Brain microvascular endothelial cell (primary cell): ENCODE data around the gene LRMDA.

Experiments used
- DNase-seq: peaks from one replicate; pipeline ENCODE4 v3.0.0-alpha.2; 2020
- H3K27ac ChIP-seq: fragments of 250-450 bp; sonication (Bioruptor Pico); 2 replicates; pipeline ENCODE4 v1.5.1; 2020; ENCODE audit warnings: mild to moderate bottlenecking, moderate library complexity
- H3K27me3 ChIP-seq: fragments of 250-450 bp; sonication (Bioruptor Pico); replicated peaks from 2 replicates; pipeline ENCODE4 v1.5.1; 2020; ENCODE audit warnings: mild to moderate bottlenecking
- H3K36me3 ChIP-seq: fragments of 250-450 bp; sonication (Bioruptor Pico); replicated peaks from 2 replicates; pipeline ENCODE4 v1.5.1; 2020; ENCODE audit warnings: mild to moderate bottlenecking
- H3K4me3 ChIP-seq: 2 replicates; pipeline ENCODE4 v1.5.1; 2011; ENCODE audit warnings: low read depth, mild to moderate bottlenecking, control low read depth, low read length, moderate library complexity
- in situ Hi-C: cut with HindIII; loops from 2 replicates; pipeline ENCODE4 v1.10.0; 2017; ENCODE audit warnings: low sequenced_read_pairs, low pct_ligation_motif_present
- TF ChIP-seq, protein P1 (sequence below): IDR thresholded peaks from 2 replicates; pipeline ENCODE4 v1.5.1; 2011; ENCODE audit warnings: low read depth, mild to moderate bottlenecking, moderate library complexity, low read length, control low read depth, inconsistent platforms; ENCODE audit errors: missing control alignments

The LRMDA gene

DNA sequence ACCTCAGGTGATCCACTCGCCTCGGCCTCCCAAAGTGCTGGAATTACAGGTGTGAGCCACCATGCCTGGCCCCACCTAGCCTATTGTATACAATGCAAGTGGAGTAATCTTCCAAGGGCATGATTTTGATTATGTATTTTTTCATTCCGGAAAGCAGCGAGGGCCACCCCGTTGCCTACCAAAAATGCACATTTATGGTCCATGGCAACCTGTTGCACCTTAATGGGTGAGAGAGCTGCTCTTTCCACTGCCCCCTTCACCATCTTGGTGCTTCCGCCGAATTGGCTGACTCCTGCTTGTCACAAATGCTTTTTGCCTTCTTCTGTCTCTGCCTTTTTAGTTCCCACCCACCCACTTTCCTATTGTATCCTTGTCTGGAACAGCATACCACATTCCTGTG is 699.5 kb downstream of the LRMDA start:
- DNase-seq: no peak
- in situ Hi-C loops: no loop called here
- TF ChIP-seq, protein P1, sequence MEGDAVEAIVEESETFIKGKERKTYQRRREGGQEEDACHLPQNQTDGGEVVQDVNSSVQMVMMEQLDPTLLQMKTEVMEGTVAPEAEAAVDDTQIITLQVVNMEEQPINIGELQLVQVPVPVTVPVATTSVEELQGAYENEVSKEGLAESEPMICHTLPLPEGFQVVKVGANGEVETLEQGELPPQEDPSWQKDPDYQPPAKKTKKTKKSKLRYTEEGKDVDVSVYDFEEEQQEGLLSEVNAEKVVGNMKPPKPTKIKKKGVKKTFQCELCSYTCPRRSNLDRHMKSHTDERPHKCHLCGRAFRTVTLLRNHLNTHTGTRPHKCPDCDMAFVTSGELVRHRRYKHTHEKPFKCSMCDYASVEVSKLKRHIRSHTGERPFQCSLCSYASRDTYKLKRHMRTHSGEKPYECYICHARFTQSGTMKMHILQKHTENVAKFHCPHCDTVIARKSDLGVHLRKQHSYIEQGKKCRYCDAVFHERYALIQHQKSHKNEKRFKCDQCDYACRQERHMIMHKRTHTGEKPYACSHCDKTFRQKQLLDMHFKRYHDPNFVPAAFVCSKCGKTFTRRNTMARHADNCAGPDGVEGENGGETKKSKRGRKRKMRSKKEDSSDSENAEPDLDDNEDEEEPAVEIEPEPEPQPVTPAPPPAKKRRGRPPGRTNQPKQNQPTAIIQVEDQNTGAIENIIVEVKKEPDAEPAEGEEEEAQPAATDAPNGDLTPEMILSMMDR: no peak
- Histone ChIP-seq H3K27ac (no peak overlapping the region), H3K4me3 (no peak overlapping the region), H3K27me3 (no peaks in the 10 kb centered on the region), H3K36me3 (no peaks in the 10 kb centered on the region)

DNA sequence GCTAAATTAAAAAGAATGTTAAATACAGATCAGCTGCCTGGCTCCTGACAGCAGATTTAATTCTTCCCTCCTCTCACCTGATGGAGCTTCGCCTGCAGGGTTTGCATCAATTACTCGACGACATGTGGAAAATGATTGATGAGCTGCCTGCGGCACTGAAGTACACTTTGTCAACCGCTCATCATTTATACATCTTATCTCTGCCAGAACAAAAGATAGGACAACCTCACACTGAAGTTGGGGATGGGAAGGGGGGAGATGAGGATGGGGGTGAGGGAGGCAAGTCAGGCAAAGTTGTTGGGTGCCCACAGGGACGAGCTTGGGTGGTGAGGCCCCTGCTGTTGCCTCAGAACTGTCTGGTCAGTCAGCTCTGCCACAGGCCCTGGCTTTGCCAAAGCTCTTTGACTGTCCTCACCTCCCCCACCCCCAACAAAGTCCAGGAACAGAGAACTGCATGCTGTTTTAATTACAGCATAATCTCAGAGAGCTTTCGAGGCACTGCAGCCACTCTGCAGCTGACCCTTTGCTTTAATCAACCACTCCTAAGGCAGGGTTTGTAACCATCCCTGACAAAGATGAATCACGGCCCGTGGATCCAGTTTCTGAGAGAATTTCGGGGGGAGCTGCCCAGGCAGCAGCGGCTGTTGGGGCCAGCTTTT is 702.3 kb downstream of the LRMDA start:
- H3K4me3 ChIP-seq: no peak overlapping the region
- H3K36me3 ChIP-seq: no peaks in the 10 kb centered on the region
- DNase-seq: no peak
- H3K27me3 ChIP-seq: no peaks in the 10 kb centered on the region
- H3K27ac ChIP-seq: no peak overlapping the region
- in situ Hi-C loops: no loop called here
- TF ChIP-seq, protein P1: no peak

DNA sequence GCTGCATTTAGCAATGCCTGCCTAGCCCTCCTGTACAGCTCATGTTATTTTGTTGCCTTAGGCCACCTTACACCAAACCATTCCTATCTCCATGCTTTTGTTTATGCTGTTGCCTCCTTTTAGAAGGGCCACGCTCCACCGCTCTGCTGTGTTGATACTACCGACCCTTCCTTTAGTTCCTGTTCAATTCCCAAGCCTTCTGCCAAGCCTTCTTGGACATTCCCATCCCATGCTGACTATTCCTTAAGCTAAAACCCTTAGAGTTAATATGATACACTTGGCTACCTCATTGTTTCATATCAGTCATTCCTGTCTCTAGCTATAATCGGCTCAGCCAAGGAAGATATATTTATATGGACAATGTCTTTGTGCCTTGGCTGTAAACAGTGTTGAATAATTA is 705.5 kb downstream of the LRMDA start:
- TF ChIP-seq, protein P1: no peak
- DNase-seq: no peak
- no peaks in the 10 kb centered on the region for H3K27me3 ChIP-seq
- no peaks in the 10 kb centered on the region for H3K36me3 ChIP-seq
- H3K27ac ChIP-seq: no peak overlapping the region
- in situ Hi-C loops: no loop called here
- no peak overlapping the region for H3K4me3 ChIP-seq

DNA sequence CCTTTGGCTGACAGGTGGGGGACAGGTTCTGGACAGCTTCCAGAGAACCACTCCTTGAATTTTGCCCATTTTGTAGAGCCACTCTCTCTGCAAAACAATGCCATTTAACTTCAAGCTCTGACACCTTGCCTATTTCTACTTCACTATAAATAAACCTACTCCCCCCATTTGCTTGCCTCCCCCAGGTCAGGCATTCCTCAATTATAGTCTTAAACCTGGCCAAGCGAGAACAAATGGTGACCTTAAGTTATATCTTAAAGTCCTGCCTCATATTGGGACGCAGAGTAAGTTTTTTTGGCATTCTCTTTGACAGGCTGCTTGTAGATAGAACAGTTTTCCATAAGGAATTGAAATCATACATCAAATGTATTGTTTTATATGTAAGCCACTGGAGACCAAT is 706.9 kb downstream of the LRMDA start:
- no peak for DNase-seq
- Histone ChIP-seq H3K36me3 (no peaks in the 10 kb centered on the region), H3K27ac (no peak overlapping the region), H3K27me3 (no peaks in the 10 kb centered on the region), H3K4me3 (no peak overlapping the region)
- in situ Hi-C loops: no loop called here
- TF ChIP-seq, protein P1: no peak

DNA sequence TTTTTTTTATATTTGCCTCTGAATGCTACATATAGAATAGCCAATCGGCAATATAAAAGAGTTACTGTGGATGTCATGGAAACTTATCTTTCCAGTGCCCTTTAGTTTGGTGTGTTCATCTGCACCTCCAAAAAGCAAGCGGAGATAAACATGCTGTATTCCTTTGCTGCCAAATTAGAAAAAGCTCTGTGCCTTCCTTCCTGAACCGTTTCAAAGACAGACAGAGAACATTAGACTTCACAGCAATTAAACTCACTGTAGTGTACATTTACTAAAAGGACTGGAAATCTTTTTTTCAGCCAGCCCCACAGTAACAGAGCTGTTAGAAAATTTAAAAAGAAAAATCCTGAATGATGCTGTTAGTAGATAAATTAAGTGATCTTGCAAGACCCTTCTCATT is 707.5 kb downstream of the LRMDA start:
- TF ChIP-seq, protein P1: no peak
- Histone ChIP-seq H3K27me3 (no peaks in the 10 kb centered on the region), H3K36me3 (no peaks in the 10 kb centered on the region), H3K4me3 (no peak overlapping the region), H3K27ac (no peak overlapping the region)
- DNase-seq: no peak
- in situ Hi-C loops: no loop called here

DNA sequence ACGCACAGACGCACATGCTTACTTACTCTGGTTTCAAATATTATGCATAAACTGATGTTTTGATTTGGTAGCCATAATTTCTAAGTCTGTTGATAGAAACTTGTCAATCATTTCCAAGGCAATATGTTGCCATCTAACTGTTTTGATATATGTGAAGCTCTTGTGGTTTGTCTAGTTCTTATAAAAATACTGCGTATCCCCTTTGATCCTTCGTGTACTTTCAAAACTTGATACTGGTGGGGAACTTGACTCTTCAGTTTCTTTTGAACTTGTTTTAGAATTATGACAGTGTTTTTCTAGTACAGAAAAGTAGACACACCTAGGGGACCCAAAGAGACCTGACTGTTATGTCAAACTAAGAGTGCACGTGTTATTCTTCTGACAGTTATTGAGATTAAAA is 708.0 kb downstream of the LRMDA start:
- no peak overlapping the region for H3K4me3 ChIP-seq
- no peaks in the 10 kb centered on the region for H3K36me3 ChIP-seq
- H3K27me3 ChIP-seq: no peaks in the 10 kb centered on the region
- TF ChIP-seq, protein P1: no peak
- no peak overlapping the region for H3K27ac ChIP-seq
- in situ Hi-C loops: no loop called here
- no peak for DNase-seq
